C4-2B (cell line): Measurements from ENCODE around the gene ANKRD16.

Experiments used
- CTCF ChIP-seq: fragments of 450-650 bp; conservative IDR thresholded peaks from 2 replicates; pipeline ENCODE4 v1.5.1; 2017; ENCODE audit warnings: mild to moderate bottlenecking
- ZFX ChIP-seq: fragments of 450-650 bp; IDR thresholded peaks from 2 replicates; pipeline ENCODE4 v1.6.1; 2017

GRCh38 chr10:5843686-5844344 is 45.9 kb downstream of the ANKRD16 start:
- TF ChIP-seq CTCF (no peak), ZFX (no peak)
